NK-92 treated with Interleukin-12 subunit alpha and Interleukin-12 subunit beta, amount 100 ng/mL, for 24 hours (cell line): Measurements from ENCODE around the gene ZBTB48.
"Not testable (repeated sequence)": the region's sequence is repeated elsewhere in the genome, so short reads cannot be mapped to it uniquely, and the experiment has no call there.

Experiments used
- DNase-seq: peaks from one replicate; lab custom pipeline; 2025; lab: John Stamatoyannopoulos, UW

The ZBTB48 gene

DNA sequence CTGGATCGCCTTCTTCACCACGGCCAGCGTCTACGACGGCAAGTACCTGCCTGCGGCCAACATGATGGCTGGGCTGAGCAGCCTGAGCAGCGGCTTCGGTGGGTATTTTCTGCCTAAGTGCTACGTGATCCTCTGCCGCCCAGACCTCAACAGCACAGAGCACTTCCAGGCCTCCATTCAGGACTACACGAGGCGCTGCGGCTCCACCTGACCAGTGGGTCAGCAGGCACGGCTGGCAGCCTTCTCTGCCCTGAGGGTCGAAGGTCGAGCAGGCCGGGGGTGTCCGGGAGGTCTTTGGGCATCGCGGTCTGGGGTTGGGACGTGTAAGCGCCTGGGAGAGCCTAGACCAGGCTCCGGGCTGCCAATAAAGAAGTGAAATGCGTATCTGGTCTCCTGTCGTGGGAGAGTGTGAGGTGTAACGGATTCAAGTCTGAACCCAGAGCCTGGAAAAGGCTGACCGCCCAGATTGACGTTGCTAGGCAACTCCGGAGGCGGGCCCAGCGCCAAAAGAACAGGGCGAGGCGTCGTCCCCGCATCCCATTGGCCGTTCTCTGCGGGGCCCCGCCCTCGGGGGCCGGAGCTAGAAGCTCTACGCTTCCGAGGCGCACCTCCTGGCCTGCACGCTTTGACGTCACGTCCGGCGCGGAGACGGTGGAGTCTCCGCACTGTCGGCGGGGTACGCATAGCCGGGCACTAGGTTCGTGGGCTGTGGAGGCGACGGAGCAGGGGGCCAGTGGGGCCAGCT is at the start of gene ZBTB48:
ZBTB48 (plus strand) TSS at position 621 of the 745 bp plus-strand sequence. CDS start 616 bp downstream, outside the sequence.
- peak; percentile 96 for DNase-seq

DNA sequence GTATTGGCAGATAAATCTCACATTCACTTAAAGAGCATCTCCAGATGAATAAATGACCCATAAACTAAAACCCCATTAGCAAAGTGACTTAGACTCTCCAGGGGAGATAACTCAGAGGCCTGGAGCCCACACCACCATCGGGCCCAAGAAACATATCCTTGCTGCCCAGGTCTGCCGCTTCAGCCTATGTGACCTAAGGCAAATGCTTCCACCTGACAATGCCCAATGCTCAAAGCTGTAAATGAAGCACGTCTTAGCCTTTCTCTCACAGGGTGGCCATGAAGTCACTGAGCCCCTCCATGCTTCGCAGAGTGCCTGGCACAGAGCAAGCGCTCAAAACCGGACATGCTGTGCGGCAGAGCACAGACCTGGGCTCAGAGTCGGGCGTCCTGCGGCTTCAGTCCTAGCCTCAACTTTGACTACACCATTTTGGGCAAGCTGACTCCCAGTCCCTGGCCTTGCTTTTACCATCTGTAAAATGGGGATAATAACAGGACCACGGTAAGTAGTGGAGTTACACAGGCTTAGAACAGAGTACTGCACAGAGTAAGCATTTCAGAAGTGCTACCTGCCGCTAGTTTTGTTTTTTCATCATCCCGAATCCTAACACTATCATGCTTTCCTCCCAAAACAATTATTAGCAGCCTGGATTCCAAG is 49.2 kb upstream of the ZBTB48 start:
- no peak for DNase-seq

DNA sequence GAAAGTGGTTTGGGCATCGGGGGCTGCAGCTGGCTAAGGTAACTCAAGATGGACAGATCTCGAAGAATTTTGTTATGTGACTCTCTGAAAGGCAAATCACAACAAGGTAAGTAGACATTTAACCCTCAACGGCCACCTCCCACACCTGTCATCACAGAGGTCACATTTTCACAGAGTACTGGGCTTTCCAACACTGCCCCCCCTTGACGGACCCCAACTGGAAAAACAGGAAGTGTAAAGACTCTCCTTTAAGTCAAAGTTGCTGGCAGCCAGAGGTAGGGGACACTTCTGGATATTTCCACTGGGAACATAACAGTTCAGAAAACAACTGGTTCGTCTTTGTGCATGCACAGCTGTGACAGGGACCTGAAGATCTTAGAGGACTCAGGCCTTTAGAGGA is 47.8 kb upstream of the ZBTB48 start:
- DNase-seq: no peak

DNA sequence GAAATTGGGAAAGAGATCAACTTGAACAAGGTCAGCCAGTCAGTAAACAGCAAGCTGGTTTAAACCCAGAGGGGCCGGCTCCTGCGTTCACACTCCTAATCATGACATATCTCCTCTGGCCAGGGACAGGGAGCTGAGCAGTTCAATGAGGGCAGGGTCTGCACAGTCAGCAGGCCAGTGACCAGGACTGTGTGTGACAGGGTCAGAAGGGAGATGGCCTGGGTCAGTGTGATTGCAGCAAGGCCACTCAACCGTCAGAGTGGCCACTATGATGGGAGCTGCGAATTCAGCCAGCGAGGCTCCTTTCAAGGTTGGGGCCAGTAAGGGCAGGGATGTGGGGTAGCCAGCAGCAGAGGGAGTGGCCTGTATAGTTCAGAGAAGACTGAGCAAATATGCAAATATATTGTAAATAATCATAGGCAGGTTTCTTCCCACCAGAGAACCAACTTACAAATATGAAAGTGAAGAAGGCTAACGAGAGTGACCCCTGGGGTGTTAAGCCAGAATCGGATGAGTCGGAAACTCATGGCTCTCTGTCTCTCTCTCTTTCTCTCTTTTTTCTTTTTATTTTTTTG is 45.5 kb upstream of the ZBTB48 start:
- DNase-seq: no peak

DNA sequence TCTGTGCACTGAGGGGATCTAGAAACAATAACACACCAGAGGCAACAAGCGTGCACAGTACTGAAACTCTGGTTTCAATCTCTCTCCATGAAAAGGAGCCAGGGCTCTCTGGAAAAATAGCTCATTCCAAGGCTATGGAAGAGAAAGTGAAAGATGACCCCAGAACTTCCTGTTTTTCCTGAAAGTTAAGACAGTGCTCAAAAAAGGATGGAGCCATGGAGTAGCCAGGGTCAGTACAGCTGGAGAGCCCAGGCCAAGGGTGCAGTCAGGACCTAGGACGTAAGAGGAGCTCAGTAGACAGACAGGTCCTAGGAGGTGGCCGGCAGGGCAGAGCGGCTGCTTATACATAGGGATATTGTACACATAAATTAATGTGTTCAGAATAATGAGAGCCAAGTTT is 44.6 kb upstream of the ZBTB48 start:
- DNase-seq: no peak

DNA sequence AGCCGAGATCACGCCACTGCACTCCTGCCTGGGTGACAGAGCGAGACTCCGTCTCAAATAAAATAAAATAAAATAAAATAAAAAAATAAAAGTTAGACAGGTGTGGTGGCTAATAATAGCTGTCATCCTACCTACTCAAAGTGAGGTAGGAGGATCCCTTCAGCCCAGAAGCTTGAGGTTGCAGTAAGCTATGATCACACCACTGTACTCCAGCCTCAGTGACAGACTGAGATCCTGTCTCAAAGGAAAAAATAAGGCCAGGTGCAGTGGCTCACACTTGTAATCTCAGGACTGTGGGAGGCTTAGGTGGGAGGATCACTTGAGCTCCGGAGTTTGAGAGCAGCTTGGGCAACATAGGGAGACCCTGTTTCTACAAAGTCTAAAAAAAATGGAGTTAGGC is 43.5 kb upstream of the ZBTB48 start:
- no peak for DNase-seq

DNA sequence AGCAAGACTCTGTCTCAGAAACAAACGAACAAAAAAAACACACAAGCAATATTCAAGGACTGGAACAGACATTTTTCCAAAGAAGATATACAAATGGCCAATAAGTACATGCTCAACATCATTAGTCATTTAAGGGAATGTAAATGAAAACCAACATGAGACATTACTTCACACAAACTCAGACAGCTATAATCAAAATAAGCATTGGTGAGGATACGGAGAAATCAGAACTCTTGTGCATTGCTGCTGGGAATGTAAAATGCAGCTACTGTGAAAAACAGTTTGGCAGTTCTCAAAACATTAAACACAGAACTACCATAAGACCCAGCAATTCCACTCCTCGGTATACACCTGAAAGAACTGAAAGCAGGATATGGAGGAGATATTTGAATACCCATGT is 40.8 kb upstream of the ZBTB48 start:
- DNase-seq: no peak

DNA sequence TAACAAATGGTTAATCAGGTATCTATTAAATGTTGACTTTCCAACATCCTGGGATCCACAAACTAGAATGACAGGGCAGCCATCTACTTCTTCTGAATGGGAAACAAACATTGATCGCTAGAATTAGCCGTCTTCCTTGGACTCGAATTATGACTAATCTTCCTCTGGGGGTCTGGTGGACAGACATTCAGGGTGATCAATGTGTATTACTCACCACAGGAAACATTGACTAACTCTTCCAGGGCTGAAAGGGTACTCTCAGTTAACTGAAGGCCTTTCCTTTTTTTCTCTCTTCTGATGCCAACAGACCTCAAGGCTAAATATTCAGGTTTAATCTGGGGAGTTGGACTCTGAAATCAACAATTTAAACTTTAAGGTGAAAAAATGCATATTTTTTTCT is 35.0 kb upstream of the ZBTB48 start:
- DNase-seq: no peak

DNA sequence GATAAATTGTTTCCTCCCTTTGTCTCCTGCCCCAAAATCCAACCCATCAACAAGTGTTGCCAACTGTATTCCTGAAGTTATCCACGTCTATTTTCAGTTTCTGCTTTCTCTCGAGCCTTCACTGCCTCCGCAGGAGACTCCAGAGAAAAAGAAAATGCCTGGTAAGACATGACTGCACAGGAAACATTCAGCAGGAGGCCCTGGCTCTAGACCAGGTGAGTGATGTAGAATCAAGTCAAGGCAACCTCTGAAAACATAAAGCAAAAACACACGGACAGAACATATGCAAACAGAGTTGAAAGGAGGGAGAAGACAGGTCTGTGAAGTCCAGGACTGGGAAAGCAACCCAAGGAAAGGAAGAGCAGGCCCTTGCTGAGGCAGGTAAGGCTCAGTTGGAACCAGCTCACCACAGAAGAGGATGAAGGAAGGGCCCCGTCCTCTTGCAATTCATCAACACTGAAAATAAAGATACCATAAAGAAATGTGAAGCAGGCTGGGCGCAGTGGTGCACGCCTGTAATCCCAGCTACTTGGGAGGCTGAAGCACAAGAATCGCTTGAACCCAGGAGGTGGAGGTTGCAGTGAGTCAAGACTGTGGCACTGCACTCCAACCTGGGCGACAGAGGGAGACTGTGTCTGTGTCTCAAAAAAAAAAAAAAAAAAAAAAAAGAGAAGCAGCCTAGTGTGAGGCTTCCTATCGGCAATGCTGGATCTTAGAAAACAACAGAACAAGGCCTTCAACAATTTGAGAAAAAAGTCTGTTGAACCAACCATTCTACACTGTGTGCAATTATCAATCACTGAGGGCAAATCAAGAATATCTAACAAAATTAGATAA is 34.3 kb upstream of the ZBTB48 start:
- no peak for DNase-seq

DNA sequence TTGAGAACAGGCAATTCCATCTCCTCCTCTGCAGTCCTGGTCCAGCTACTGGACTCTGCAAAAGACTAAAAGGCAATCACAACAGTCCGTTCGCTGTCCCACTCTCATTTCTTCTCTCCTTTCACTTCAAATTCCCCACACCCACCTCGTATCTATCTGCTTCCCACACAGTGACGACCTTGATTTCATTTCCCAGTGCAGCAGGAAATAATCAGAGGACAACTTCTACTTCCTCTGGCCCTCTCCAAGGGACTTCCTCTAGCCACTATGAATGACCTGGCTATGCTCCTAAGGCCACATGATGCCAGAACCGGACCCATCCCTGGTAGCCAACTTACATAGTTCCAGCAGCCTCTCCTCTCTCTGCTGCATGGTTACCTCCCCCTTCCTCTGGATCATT is 33.5 kb upstream of the ZBTB48 start:
- DNase-seq: no peak

DNA sequence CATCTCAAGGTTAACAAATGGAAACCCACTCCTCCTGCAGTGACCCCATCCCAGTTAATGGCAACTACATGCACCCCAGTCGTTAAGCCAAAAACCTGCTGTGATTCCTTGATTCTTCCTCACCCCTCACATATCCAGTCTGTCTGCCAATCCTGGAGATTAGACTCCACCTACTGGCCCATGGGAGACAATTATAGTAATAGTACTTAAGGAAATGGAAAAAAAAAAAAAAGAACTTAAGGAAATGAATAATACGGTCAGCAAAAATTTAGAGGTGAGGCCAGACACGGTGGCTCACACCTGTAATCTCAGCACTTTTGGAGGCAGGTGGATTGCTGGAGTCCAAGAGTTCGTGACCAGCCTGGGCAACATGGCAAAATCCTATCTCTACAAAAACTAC is 32.5 kb upstream of the ZBTB48 start:
- no peak for DNase-seq

DNA sequence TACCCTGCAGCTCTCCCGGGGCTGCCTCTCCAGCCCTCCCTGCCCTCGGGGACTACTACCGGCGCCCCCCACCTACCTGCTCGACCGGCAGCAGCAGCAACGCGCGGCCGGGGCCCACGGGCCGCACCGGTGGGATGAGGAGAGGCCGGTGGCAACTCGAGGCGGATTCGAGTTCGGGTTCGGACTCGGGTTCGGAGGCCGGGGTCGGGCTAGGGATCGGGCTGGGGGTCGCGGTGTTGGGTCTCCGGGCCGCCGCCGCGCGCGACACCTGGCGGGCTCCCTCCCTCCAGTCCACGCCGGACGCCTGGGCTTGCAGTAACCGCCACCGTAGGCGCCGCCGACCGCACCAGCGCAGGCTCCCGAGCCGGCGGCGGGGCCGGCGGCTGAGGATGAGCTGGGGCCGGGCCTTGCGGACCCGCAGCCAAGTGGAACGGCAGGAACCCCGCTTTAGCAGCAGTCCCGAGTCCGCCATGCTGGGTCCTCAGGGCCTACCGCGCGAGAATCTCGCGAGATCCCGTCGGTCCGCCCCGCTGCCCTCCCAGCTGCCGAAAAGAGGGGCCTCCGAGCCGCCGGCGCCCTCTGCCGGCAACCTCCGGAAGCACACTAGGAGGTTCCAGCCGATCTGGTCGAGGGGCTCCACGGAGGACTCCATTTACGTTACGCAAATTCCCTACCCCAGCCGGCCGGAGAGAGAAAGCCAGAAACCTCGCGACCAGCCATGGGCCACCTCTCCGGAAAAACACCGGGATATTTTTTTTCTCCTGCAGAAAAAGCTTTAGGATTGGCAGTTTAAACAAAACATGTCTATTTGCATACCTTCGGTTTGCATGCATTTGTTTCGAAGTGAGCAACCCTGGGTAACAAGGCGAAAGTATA is 25.5 kb upstream of the ZBTB48 start, which contains the start of gene NOL9:
NOL9 (minus strand) TSS at position 483 of the 876 bp plus-strand sequence; CDS start at position 472, 11 bp downstream.
- DNase-seq: peak; percentile 84

DNA sequence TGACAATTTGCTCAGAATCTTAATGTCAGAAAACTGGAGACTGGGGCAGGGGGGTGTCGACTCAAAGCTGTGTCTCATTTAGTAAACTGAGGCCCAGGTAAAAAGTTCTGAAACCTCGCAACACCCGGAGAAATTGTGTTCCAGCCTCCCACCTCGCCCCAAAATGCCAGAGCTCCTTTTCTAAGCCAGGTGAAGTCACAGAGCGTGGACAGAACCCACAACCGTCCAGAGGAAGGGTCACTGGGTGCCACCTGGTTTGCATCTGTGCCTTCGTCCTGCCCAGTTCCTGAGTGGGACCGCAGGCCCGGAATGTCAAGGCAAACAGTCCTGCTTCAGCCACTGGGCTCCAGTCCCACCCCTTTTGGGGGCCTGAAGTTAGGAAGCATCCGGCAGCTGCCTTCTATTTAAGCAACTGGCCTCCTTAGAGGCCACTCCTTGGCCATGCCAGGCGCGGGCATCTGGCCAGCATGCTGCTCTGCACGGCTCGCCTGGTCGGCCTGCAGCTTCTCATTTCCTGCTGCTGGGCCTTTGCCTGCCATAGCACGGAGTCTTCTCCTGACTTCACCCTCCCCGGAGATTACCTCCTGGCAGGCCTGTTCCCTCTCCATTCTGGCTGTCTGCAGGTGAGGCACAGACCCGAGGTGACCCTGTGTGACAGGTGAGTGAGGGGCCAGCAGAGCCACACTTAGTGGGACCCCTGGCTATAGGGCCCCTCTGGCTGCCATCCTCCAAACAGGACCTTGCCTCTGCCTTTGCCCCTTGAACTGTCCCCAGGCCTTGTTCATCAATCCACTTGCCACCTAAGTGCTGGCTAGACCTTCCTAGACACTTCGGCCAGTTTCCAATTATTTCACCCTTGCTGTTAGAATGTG is 24.7 kb upstream of the ZBTB48 start, which contains the start of gene TAS1R1:
TAS1R1 (plus strand) TSS at position 401 of the 872 bp plus-strand sequence; CDS start at position 468, 67 bp downstream.
- no peak for DNase-seq

DNA sequence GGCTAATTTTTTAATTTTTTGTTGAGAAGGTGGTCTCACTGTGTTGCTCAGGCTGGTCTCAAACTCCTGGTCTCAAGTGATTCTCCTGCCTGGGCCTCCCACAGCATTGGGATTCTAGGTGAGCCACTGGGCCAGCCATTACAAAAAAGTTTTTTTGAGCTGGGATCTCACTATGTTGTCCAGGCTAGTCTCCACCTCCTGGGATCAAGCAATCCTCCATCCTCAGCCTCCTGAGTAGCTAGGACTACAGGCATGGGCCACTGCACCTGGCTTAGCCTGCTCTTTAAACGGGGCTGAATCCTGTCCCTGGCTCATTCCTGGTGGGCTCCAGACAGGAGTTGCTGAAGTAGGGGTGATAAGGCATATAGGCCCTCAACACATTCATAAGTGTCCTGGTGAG is 22.2 kb upstream of the ZBTB48 start:
- DNase-seq: no peak

DNA sequence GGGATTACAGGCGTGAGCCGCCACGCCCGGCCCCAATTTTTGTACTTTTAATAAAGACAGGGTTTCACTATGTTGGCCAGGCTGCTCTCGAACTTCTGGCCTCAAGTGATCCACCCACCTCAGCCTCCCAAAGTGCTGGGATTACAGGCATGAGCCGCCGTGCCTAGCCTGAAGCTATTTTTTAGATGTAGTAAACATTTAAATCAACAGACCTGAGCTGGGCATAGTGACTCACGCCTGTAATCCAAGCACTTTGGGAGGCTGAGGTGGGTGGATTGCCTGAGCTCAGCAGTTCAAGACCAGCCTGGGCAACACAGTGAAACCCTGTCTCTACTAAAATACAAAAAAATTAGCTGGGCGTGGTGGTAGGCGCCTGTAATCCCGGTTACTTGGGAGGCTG is 20.6 kb upstream of the ZBTB48 start:
- DNase-seq: not testable (repeated sequence)

DNA sequence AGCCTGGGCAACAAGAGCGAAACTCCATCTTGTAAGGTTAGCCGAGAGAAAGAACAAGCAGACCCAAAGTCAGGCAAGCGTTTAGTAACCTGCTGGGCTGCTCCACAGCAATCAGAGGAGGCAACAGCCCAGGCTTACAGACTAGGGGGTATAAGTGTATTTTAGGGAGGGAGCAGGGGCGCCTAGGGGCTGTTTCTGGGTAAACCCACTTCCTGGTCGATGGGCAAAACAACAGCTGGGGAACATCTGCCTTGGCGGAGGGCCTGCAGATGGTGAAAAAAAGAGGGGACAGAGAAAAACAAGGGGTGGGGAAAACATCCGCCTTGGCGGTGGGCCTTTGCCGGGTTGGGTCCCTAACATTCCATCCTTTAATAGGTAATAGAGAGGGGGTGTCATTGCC is 19.5 kb upstream of the ZBTB48 start:
- no peak for DNase-seq

DNA sequence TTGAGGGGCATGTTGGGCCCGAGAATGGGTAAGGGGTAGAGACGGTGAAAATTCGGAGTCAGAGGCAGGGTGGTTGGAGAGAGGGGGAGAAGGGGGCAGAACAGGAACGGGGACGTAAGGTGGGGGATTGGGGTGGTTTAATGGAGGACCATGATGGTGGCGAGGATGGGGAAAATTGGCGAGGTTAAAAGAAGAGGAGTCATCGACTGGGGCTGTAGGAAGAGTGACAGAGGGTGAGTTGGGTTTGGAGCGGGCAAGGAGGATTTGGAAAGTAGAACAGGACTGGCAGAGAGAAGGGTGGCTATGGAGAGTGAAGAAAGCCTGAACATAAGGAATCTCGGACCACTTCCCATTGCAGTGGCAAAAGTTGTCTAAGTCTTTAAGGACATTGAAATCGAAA is 10.8 kb upstream of the ZBTB48 start:
- DNase-seq: no peak

DNA sequence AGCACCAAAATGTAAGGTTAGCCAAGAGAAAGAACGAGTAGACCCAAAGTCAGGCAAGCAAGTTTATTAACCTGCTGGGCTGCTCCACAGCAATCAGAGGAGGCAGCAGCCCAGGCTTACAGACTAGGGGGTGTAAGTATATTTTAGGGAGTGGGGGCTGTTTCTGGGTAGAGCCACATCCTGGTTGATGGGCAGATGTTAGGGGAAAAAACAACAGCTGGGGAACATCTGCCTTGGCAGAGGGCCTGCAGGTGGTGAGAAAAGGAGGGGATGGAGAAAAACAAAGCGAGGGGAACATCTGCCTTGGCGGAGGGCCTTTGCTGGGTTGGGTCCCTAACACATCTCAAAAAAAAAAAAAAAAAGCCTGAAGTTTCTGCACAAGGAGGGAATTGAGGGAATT is 9.7 kb upstream of the ZBTB48 start:
- DNase-seq: no peak

DNA sequence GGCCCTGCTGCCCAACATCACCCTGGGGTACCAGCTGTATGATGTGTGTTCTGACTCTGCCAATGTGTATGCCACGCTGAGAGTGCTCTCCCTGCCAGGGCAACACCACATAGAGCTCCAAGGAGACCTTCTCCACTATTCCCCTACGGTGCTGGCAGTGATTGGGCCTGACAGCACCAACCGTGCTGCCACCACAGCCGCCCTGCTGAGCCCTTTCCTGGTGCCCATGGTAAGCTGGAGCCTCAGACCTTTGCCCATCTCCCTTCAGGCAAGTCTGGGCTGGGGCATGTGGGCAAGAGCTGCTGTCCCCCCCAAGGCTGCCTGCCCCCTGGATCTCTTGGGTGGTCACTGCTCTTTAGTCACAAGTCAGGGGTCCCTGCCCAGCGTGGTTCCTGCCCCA is 8.8 kb upstream of the ZBTB48 start:
- DNase-seq: no peak

DNA sequence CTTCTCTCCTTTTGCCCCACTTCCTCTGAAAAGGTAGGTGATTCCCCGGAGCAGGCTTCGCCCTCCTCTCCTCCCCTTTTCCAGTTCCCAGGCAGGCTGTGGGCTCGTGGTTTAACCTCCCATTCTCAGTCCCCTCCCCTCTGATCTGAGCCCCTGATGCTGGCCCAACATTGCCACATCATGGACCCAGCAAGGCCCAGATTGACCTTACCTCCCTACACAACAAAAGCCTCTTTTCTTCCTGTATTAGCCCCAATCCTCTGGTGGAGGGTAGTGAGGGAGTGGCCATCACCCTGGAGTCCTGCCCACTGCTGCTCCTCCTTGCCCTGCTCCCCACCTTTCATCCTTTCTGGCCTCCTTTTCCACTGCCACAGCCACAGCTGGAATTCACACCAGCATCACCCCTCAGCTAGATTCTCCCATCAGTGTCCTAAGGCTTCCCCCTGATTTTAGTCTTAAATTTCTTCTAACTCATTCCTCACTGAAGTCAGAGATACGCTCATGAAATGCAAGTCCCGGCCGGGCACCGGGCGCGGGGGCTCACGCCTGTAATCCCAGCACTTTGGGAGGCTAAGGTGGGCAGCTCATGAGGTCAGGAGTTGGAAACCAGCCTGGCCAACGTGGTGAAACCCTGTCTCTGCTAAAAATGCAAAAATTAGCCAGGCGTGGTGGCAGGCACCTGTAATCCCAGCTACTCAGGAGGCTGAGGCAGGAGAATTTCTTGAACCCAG is 7.0 kb upstream of the ZBTB48 start:
- DNase-seq: no peak
